ENCODE results near the gene KCTD15. TPM values are rescaled to one million over a fixed set of nuclear protein-coding genes. Genes with fewer than 3 reads are reported as not detected.

Gene KCTD15
- polyA plus RNA-seq, 4 donors: 0.67 to 18.8 (median 8.4) TPM

GRCh38 chr19:33831825-33832224 is 35.2 kb downstream of the KCTD15 start:
- FAIRE-seq: no peak
- no peaks in the 10 kb centered on the region for H3K27me3 ChIP-seq (ENCODE audit: control insufficient read depth in 3 of 3, insufficient read depth in 3 of 3, low read length in 3 of 3)
- H3K4me3 ChIP-seq (ENCODE audit: low read depth in 1 of 3, low read length in 3 of 3): no peak overlapping the region
- 43 to 67% (median 55%) methylated on average over 1 of the region's 1 CpG for WGBS, 3 donors
- no peaks in the 10 kb centered on the region for H3K9me3 ChIP-seq (ENCODE audit: control insufficient read depth in 2 of 2, insufficient read depth in 1 of 2, low read depth in 1 of 2, low read length in 1 of 2)
- no peaks in the 10 kb centered on the region for H3K4me1 ChIP-seq (ENCODE audit: control insufficient read depth in 3 of 3, insufficient read depth in 2 of 3, low read depth in 1 of 3, low read length in 2 of 3)
- no peaks in the 10 kb centered on the region for H3K36me3 ChIP-seq (ENCODE audit: control insufficient read depth in 3 of 3, insufficient read depth in 2 of 3, low read depth in 1 of 3, low read length in 3 of 3)
- no peak overlapping the region for H3K27ac ChIP-seq (ENCODE audit: low read depth in 1 of 3, low read length in 2 of 3)
- DNase-seq: no peak

GRCh38 chr19:33832633-33833032 is 36.0 kb downstream of the KCTD15 start:
- FAIRE-seq (no peak), DNase-seq (no peak)
- WGBS, 3 donors: 60 to 68% (median 62%) methylated on average over 7 of the region's 7 CpGs
- Histone ChIP-seq H3K9me3 (ENCODE audit: control insufficient read depth in 2 of 2, insufficient read depth in 1 of 2, low read depth in 1 of 2, low read length in 1 of 2) (no peaks in the 10 kb centered on the region), H3K27ac (ENCODE audit: low read depth in 1 of 3, low read length in 2 of 3) (no peak overlapping the region), H3K4me3 (ENCODE audit: low read depth in 1 of 3, low read length in 3 of 3) (no peak overlapping the region), H3K27me3 (ENCODE audit: control insufficient read depth in 3 of 3, insufficient read depth in 3 of 3, low read length in 3 of 3) (no peaks in the 10 kb centered on the region), H3K4me1 (ENCODE audit: control insufficient read depth in 3 of 3, insufficient read depth in 2 of 3, low read depth in 1 of 3, low read length in 2 of 3) (no peaks in the 10 kb centered on the region), H3K36me3 (ENCODE audit: control insufficient read depth in 3 of 3, insufficient read depth in 2 of 3, low read depth in 1 of 3, low read length in 3 of 3) (no peaks in the 10 kb centered on the region)

- Histone ChIP-seq H3K9me3 (ENCODE audit: control insufficient read depth in 2 of 2, insufficient read depth in 1 of 2, low read depth in 1 of 2, low read length in 1 of 2) (no peaks in the 10 kb centered on the region), H3K36me3 (ENCODE audit: control insufficient read depth in 3 of 3, insufficient read depth in 2 of 3, low read depth in 1 of 3, low read length in 3 of 3) (no peaks in the 10 kb centered on the region), H3K27ac (ENCODE audit: low read depth in 1 of 3, low read length in 2 of 3) (no peak overlapping the region), H3K4me1 (ENCODE audit: control insufficient read depth in 3 of 3, insufficient read depth in 2 of 3, low read depth in 1 of 3, low read length in 2 of 3) (no peaks in the 10 kb centered on the region), H3K27me3 (ENCODE audit: control insufficient read depth in 3 of 3, insufficient read depth in 3 of 3, low read length in 3 of 3) (peaks cover 0 to 3% (median 3%) of the 10 kb centered on the region in 3 donors), H3K4me3 (ENCODE audit: low read depth in 1 of 3, low read length in 3 of 3) (no peak overlapping the region)
- FAIRE-seq: no peak
- no peak for DNase-seq
- 66 to 83% (median 77%) methylated on average over 2 to 4 of the region's 4 CpGs for WGBS, 3 donors
Observed at GRCh38 chr19:33840382-33840781, 43.7 kb downstream of the KCTD15 start.

GRCh38 chr19:33840783-33841182 is 44.1 kb downstream of the KCTD15 start:
- no peak for FAIRE-seq

GRCh38 chr19:33841685-33842084 is 45.0 kb downstream of the KCTD15 start:
- Histone ChIP-seq H3K27ac (ENCODE audit: low read depth in 1 of 3, low read length in 2 of 3) (no peak overlapping the region), H3K9me3 (ENCODE audit: control insufficient read depth in 2 of 2, insufficient read depth in 1 of 2, low read depth in 1 of 2, low read length in 1 of 2) (no peaks in the 10 kb centered on the region), H3K36me3 (ENCODE audit: control insufficient read depth in 3 of 3, insufficient read depth in 2 of 3, low read depth in 1 of 3, low read length in 3 of 3) (no peaks in the 10 kb centered on the region), H3K4me3 (ENCODE audit: low read depth in 1 of 3, low read length in 3 of 3) (no peak overlapping the region), H3K27me3 (ENCODE audit: control insufficient read depth in 3 of 3, insufficient read depth in 3 of 3, low read length in 3 of 3) (peaks cover 0 to 3% (median 3%) of the 10 kb centered on the region in 3 donors), H3K4me1 (ENCODE audit: control insufficient read depth in 3 of 3, insufficient read depth in 2 of 3, low read depth in 1 of 3, low read length in 2 of 3) (no peaks in the 10 kb centered on the region)
- WGBS, 3 donors: 69 to 75% (median 74%) methylated on average over 5 of the region's 5 CpGs
- no peak for FAIRE-seq
- no peak for DNase-seq

More at GRCh38 chr19:33840783-33841182, 44.1 kb downstream of the KCTD15 start:
- no peak overlapping the region for H3K4me3 ChIP-seq (ENCODE audit: low read depth in 1 of 3, low read length in 3 of 3)
- H3K27me3 ChIP-seq (ENCODE audit: control insufficient read depth in 3 of 3, insufficient read depth in 3 of 3, low read length in 3 of 3): peaks cover 0 to 3% (median 3%) of the 10 kb centered on the region in 3 donors
- DNase-seq: no peak
- no peaks in the 10 kb centered on the region for H3K9me3 ChIP-seq (ENCODE audit: control insufficient read depth in 2 of 2, insufficient read depth in 1 of 2, low read depth in 1 of 2, low read length in 1 of 2)
- H3K27ac ChIP-seq (ENCODE audit: low read depth in 1 of 3, low read length in 2 of 3): no peak overlapping the region
- H3K36me3 ChIP-seq (ENCODE audit: control insufficient read depth in 3 of 3, insufficient read depth in 2 of 3, low read depth in 1 of 3, low read length in 3 of 3): no peaks in the 10 kb centered on the region
- no peaks in the 10 kb centered on the region for H3K4me1 ChIP-seq (ENCODE audit: control insufficient read depth in 3 of 3, insufficient read depth in 2 of 3, low read depth in 1 of 3, low read length in 2 of 3)
- WGBS, 3 donors: 57 to 73% (median 61%) methylated on average over 4 of the region's 4 CpGs

- H3K4me1 ChIP-seq (ENCODE audit: control insufficient read depth in 3 of 3, insufficient read depth in 2 of 3, low read depth in 1 of 3, low read length in 2 of 3): no peaks in the 10 kb centered on the region
- no peaks in the 10 kb centered on the region for H3K36me3 ChIP-seq (ENCODE audit: control insufficient read depth in 3 of 3, insufficient read depth in 2 of 3, low read depth in 1 of 3, low read length in 3 of 3)
- no peaks in the 10 kb centered on the region for H3K9me3 ChIP-seq (ENCODE audit: control insufficient read depth in 2 of 2, insufficient read depth in 1 of 2, low read depth in 1 of 2, low read length in 1 of 2)
- FAIRE-seq (no peak), DNase-seq (no peak)
- no peak overlapping the region for H3K4me3 ChIP-seq (ENCODE audit: low read depth in 1 of 3, low read length in 3 of 3)
- no peak overlapping the region for H3K27ac ChIP-seq (ENCODE audit: low read depth in 1 of 3, low read length in 2 of 3)
- H3K27me3 ChIP-seq (ENCODE audit: control insufficient read depth in 3 of 3, insufficient read depth in 3 of 3, low read length in 3 of 3): peaks cover 0 to 3% (median 3%) of the 10 kb centered on the region in 3 donors
- 70 to 78% (median 72%) methylated on average over 3 of the region's 3 CpGs for WGBS, 3 donors
Observed at GRCh38 chr19:33844478-33844877, 47.8 kb downstream of the KCTD15 start.

- Histone ChIP-seq H3K27me3 (ENCODE audit: control insufficient read depth in 3 of 3, insufficient read depth in 3 of 3, low read length in 3 of 3) (peaks cover 0 to 3% (median 3%) of the 10 kb centered on the region in 3 donors), H3K27ac (ENCODE audit: low read depth in 1 of 3, low read length in 2 of 3) (no peak overlapping the region), H3K9me3 (ENCODE audit: control insufficient read depth in 2 of 2, insufficient read depth in 1 of 2, low read depth in 1 of 2, low read length in 1 of 2) (no peaks in the 10 kb centered on the region), H3K36me3 (ENCODE audit: control insufficient read depth in 3 of 3, insufficient read depth in 2 of 3, low read depth in 1 of 3, low read length in 3 of 3) (no peaks in the 10 kb centered on the region), H3K4me3 (ENCODE audit: low read depth in 1 of 3, low read length in 3 of 3) (no peak overlapping the region), H3K4me1 (ENCODE audit: control insufficient read depth in 3 of 3, insufficient read depth in 2 of 3, low read depth in 1 of 3, low read length in 2 of 3) (no peaks in the 10 kb centered on the region)
- no peak for FAIRE-seq
- WGBS, 3 donors: 44 to 63% (median 63%) methylated on average over 2 of the region's 2 CpGs
- no peak for DNase-seq
Observed at GRCh38 chr19:33845498-33845897, 48.8 kb downstream of the KCTD15 start.

- FAIRE-seq (no peak), DNase-seq (no peak)
- no peaks in the 10 kb centered on the region for H3K36me3 ChIP-seq (ENCODE audit: control insufficient read depth in 3 of 3, insufficient read depth in 2 of 3, low read depth in 1 of 3, low read length in 3 of 3)
- H3K9me3 ChIP-seq (ENCODE audit: control insufficient read depth in 2 of 2, insufficient read depth in 1 of 2, low read depth in 1 of 2, low read length in 1 of 2): no peaks in the 10 kb centered on the region
- no peaks in the 10 kb centered on the region for H3K27me3 ChIP-seq (ENCODE audit: control insufficient read depth in 3 of 3, insufficient read depth in 3 of 3, low read length in 3 of 3)
- H3K27ac ChIP-seq (ENCODE audit: low read depth in 1 of 3, low read length in 2 of 3): no peak overlapping the region
- WGBS, 3 donors: 88 to 93% (median 92%) methylated on average over 5 of the region's 5 CpGs
- H3K4me3 ChIP-seq (ENCODE audit: low read depth in 1 of 3, low read length in 3 of 3): no peak overlapping the region
- no peaks in the 10 kb centered on the region for H3K4me1 ChIP-seq (ENCODE audit: control insufficient read depth in 3 of 3, insufficient read depth in 2 of 3, low read depth in 1 of 3, low read length in 2 of 3)
Observed at GRCh38 chr19:33849551-33850147, 53.0 kb downstream of the KCTD15 start.

- no peak for FAIRE-seq
- 90 to 91% (median 91%) methylated on average over 17 of the region's 17 CpGs for WGBS, 3 donors
- no peak for DNase-seq
Observed at GRCh38 chr19:33859016-33859415, 62.3 kb downstream of the KCTD15 start.

More at GRCh38 chr19:33859016-33859415, 62.3 kb downstream of the KCTD15 start:
- Histone ChIP-seq H3K4me3 (ENCODE audit: low read depth in 1 of 3, low read length in 3 of 3) (no peak overlapping the region), H3K36me3 (ENCODE audit: control insufficient read depth in 3 of 3, insufficient read depth in 2 of 3, low read depth in 1 of 3, low read length in 3 of 3) (no peaks in the 10 kb centered on the region), H3K27me3 (ENCODE audit: control insufficient read depth in 3 of 3, insufficient read depth in 3 of 3, low read length in 3 of 3) (no peaks in the 10 kb centered on the region), H3K9me3 (ENCODE audit: control insufficient read depth in 2 of 2, insufficient read depth in 1 of 2, low read depth in 1 of 2, low read length in 1 of 2) (no peaks in the 10 kb centered on the region), H3K27ac (ENCODE audit: low read depth in 1 of 3, low read length in 2 of 3) (no peak overlapping the region), H3K4me1 (ENCODE audit: control insufficient read depth in 3 of 3, insufficient read depth in 2 of 3, low read depth in 1 of 3, low read length in 2 of 3) (no peaks in the 10 kb centered on the region)
